LNCAP (cell line): Measurements from ENCODE around the gene CD68.

Experiments
- TF ChIP-seq, protein P1 (sequence below): fragments of 450-650 bp; IDR thresholded peaks from 2 replicates; pipeline ENCODE4 v1.5.1; 2017; ENCODE audit warnings: mild to moderate bottlenecking

CD68 gene

DNA sequence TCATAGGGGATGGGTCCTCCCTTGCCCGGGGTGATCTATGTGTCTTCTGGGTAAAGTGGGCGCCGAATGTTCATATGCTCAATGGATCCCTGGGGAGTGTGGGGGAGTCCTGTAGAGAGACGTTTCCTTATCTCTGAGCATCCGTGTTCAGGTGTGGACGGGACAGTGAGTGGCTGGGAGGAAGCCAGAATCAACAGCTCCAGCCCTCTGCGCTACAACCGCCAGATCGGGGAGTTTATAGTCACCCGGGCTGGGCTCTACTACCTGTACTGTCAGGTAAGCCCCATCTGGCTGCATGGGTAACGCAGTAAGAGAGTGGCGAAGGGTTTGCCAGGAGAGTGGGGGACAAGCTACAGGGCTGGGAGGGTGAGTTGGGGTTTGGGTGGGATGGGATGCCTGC is 22.8 kb upstream of the CD68 start:
- TF ChIP-seq, protein P1, sequence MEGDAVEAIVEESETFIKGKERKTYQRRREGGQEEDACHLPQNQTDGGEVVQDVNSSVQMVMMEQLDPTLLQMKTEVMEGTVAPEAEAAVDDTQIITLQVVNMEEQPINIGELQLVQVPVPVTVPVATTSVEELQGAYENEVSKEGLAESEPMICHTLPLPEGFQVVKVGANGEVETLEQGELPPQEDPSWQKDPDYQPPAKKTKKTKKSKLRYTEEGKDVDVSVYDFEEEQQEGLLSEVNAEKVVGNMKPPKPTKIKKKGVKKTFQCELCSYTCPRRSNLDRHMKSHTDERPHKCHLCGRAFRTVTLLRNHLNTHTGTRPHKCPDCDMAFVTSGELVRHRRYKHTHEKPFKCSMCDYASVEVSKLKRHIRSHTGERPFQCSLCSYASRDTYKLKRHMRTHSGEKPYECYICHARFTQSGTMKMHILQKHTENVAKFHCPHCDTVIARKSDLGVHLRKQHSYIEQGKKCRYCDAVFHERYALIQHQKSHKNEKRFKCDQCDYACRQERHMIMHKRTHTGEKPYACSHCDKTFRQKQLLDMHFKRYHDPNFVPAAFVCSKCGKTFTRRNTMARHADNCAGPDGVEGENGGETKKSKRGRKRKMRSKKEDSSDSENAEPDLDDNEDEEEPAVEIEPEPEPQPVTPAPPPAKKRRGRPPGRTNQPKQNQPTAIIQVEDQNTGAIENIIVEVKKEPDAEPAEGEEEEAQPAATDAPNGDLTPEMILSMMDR, result no peak

DNA sequence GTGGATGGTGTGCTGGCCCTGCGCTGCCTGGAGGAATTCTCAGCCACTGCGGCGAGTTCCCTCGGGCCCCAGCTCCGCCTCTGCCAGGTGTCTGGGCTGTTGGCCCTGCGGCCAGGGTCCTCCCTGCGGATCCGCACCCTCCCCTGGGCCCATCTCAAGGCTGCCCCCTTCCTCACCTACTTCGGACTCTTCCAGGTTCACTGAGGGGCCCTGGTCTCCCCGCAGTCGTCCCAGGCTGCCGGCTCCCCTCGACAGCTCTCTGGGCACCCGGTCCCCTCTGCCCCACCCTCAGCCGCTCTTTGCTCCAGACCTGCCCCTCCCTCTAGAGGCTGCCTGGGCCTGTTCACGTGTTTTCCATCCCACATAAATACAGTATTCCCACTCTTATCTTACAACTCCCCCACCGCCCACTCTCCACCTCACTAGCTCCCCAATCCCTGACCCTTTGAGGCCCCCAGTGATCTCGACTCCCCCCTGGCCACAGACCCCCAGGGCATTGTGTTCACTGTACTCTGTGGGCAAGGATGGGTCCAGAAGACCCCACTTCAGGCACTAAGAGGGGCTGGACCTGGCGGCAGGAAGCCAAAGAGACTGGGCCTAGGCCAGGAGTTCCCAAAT is 22.2 kb upstream of the CD68 start:
- TF ChIP-seq, protein P1, result no peak

DNA sequence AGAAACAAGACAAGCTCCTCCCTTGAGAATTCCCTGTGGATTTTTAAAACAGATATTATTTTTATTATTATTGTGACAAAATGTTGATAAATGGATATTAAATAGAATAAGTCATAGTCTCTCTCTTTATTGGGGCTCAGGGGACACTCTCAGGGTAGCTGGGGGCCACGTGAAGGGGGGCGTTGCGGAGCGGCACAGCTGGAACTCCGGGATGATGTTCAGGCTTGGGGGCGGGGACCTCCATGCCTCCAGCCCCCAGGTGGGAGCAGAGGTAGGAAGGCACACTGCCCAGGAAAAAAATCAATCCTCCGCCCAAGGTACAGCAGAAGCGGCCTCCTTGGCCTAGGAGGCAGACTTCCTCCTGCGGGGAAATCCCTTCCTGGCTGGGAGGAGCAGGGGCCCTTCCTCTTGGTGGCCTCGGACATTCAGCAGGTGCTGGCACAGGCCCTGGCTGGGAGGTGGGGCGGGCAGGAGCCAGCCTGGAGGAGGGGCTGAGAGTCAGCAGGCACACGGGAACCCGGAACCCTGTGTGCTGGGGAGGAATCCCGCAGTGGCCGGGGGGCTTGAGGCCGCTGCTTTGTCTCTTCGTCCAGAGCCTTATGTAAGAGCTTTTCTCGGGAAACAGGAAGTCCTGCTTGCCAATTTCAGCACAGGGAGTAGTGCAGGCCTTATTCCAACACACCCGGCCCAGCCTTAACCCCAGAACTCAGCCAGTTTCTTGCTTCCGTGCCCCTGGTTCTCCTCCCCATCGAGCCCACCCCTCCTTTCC is 21.5 kb upstream of the CD68 start:
- TF ChIP-seq, protein P1, result no peak

DNA sequence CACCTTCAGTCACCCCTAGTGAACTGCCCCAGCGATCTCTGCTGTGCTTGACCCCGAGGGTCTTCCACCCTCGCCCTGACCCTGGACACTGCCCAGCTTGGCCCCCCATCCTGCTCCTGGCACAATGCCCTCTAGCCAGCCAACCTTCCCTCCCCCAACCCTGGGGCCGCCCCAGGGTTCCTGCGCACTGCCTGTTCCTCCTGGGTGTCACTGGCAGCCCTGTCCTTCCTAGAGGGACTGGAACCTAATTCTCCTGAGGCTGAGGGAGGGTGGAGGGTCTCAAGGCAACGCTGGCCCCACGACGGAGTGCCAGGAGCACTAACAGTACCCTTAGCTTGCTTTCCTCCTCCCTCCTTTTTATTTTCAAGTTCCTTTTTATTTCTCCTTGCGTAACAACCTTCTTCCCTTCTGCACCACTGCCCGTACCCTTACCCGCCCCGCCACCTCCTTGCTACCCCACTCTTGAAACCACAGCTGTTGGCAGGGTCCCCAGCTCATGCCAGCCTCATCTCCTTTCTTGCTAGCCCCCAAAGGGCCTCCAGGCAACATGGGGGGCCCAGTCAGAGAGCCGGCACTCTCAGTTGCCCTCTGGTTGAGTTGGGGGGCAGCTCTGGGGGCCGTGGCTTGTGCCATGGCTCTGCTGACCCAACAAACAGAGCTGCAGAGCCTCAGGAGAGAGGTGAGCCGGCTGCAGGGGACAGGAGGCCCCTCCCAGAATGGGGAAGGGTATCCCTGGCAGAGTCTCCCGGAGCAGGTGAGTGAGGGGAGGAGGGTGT is 20.7 kb upstream of the CD68 start, which contains the start of gene TNFSF13:
TNFSF13 (plus strand) TSS at position 207 of the 776 bp plus-strand sequence; CDS start at position 497, 290 bp downstream.
- TF ChIP-seq, protein P1, result no peak

DNA sequence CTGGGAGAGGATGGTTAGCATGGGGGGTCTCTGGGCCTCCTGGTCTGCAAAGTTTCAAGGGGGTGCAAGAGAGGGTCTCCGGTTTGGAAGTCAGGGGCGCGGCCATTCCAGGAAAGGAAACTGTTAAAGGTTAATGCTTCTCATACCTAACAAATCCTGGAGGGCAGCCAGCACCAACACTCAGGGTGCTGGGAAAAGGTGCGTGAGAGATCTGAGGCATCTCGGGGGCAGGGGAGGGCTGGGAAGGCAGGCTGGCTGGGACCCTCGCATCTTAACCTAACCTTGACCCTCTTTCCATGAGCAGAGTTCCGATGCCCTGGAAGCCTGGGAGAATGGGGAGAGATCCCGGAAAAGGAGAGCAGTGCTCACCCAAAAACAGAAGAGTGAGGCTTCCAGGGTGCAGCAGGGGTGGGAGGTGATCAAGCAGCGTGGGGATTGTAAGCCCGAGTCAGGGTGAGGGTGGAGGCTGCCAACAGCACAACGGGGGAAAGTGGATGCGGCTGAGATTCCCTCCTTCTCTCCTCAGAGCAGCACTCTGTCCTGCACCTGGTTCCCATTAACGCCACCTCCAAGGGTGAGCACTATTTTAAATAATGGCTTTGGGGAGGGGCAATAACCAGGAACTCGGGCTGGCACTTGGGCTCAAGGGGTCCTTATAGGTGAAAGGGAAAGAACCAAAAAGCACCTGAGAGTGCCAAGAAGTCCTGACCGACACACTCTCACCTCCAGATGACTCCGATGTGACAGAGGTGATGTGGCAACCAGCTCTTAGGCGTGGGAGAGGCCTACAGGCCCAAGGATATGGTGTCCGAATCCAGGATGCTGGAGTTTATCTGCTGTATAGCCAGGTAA is 19.9 kb upstream of the CD68 start:
- TF ChIP-seq, protein P1, result no peak

DNA sequence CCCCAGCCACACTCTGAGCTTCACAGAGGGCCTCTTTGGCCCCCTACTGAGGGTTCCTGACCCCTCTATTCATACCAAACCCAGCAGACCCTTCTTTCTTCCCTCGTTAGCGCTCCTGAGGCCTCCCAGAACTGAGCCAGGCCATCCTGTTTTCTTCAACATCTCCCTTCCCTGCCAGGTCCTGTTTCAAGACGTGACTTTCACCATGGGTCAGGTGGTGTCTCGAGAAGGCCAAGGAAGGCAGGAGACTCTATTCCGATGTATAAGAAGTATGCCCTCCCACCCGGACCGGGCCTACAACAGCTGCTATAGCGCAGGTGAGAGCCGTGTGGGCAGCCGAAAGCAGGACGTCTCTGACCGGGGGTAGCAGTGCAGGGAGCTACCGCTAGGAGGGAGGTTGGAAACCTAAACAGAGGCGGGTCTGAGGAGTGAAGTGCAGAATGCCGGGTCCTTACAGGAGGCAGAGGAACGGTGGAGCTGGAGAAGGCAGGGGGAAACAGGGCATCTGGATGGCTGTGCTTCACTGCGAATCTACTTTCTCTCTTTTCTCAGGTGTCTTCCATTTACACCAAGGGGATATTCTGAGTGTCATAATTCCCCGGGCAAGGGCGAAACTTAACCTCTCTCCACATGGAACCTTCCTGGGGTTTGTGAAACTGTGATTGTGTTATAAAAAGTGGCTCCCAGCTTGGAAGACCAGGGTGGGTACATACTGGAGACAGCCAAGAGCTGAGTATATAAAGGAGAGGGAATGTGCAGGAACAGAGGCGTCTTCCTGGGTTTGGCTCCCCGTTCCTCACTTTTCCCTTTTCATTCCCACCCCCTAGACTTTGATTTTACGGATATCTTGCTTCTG is 19.0 kb upstream of the CD68 start:
- TF ChIP-seq, protein P1, result peak; percentile 34; the same call in 1 of the 2 replicates
